CD14-positive monocyte (primary cell): ENCODE data around the gene KRTAP4-4. TPM values are rescaled to one million over a fixed set of nuclear protein-coding genes. Genes with fewer than 3 reads are reported as not detected.

Experiments
- DNase-seq, 3 donors: peaks; one replicate each; pipeline ENCODE4 v3.0.0-alpha.2; 2011 to 2022
- H2AFZ ChIP-seq: 2 replicates; pipeline ENCODE4 v1.6.0; 2012; ENCODE audit warnings: mild to moderate bottlenecking, low read depth, low read length, inconsistent platforms; ENCODE audit not compliant: insufficient read depth, poor library complexity, severe bottlenecking
- H3K27ac ChIP-seq, 2 donors: 1 replicate in 1 of 2; 2 replicates in 1 of 2; pipeline ENCODE4 v1.5.1; 2012 to 2013; ENCODE audit warnings: low read length in 2 of 2, control low read depth in 1 of 2, inconsistent platforms in 1 of 2, low read depth in 1 of 2, mild to moderate bottlenecking in 1 of 2
- H3K27me3 ChIP-seq, 2 donors: one replicate each; pipeline versions ENCODE4 v1.6.0 to v1.6.1; 2011 to 2013; ENCODE audit warnings: low read length in 2 of 2; ENCODE audit not compliant: control insufficient read depth in 2 of 2, insufficient read depth in 2 of 2
- H3K36me3 ChIP-seq, 2 donors: replicated peaks in 1 of 2; 1 replicate in 1 of 2; 2 replicates in 1 of 2; pipeline versions ENCODE4 v1.5.1 to v1.6.1; 2012 to 2013; ENCODE audit warnings: low read length in 2 of 2, control low read depth in 1 of 2, inconsistent platforms in 1 of 2, mild to moderate bottlenecking in 1 of 2; ENCODE audit not compliant: insufficient read depth in 2 of 2, control insufficient read depth in 1 of 2
- H3K4me1 ChIP-seq, 2 donors: 1 replicate in 1 of 2; 2 replicates in 1 of 2; pipeline versions ENCODE4 v1.5.1 to v1.6.1; 2012 to 2013; ENCODE audit warnings: low read length in 2 of 2, control low read depth in 1 of 2, inconsistent platforms in 1 of 2, mild to moderate bottlenecking in 1 of 2, moderate library complexity in 1 of 2; ENCODE audit not compliant: insufficient read depth in 2 of 2, control insufficient read depth in 1 of 2
- H3K4me2 ChIP-seq: replicated peaks from 2 replicates; pipeline ENCODE3; 2012; ENCODE audit warnings: low read length, moderate library complexity, mild to moderate bottlenecking; ENCODE audit not compliant: poor library complexity, severe bottlenecking; ENCODE audit errors: extremely low read depth
- H3K4me3 ChIP-seq, 3 experiments: fragments of 200-600 bp in 1 of 3; sonication (generic) in 1 of 3; replicated peaks in 1 of 3; 1 replicate in 2 of 3; 2 replicates in 1 of 3; pipeline ENCODE4 v1.5.1; 2011 to 2013; ENCODE audit warnings: low read length in 3 of 3, mild to moderate bottlenecking in 3 of 3, control low read depth in 2 of 3, low read depth in 2 of 3, inconsistent platforms in 1 of 3, moderate library complexity in 1 of 3
- H3K79me2 ChIP-seq: 2 replicates; pipeline ENCODE4 v1.6.0; 2012; ENCODE audit warnings: mild to moderate bottlenecking, control low read depth, inconsistent platforms, low read length, moderate library complexity; ENCODE audit not compliant: insufficient read depth
- H3K9ac ChIP-seq: 2 replicates; pipeline ENCODE4 v1.6.0; 2017; ENCODE audit warnings: low read length, mild to moderate bottlenecking; ENCODE audit not compliant: insufficient read depth, poor library complexity, severe bottlenecking
- H3K9me3 ChIP-seq, 2 donors: replicated peaks in 1 of 2; 1 replicate in 1 of 2; 2 replicates in 1 of 2; pipeline versions ENCODE4 v1.5.1 to v1.6.1; 2012 to 2013; ENCODE audit warnings: low read length in 2 of 2, control low read depth in 1 of 2; ENCODE audit not compliant: control insufficient read depth in 1 of 2, insufficient read depth in 1 of 2
- H4K20me1 ChIP-seq: 2 replicates; pipeline ENCODE4 v1.6.0; 2012; ENCODE audit warnings: mild to moderate bottlenecking, low read length, control low read depth, moderate library complexity; ENCODE audit not compliant: insufficient read depth
- H3K27ac Mint-ChIP-seq, 7 donors: one replicate each; pipeline ENCODE4 v1.8.0; 2020; ENCODE audit warnings: mild to moderate bottlenecking in 7 of 7, mixed read lengths in 7 of 7, moderate library complexity in 6 of 7, inconsistent platforms in 2 of 7
- H3K27me3 Mint-ChIP-seq, 3 donors: one replicate each; pipeline ENCODE4 v1.8.0; 2021 to 2022; ENCODE audit warnings: low read depth in 3 of 3, mild to moderate bottlenecking in 3 of 3, mixed read lengths in 3 of 3, moderate library complexity in 3 of 3, inconsistent platforms in 1 of 3
- H3K36me3 Mint-ChIP-seq, 2 donors: one replicate each; pipeline ENCODE4 v1.8.0; 2020; ENCODE audit warnings: mixed read lengths in 2 of 2, inconsistent platforms in 1 of 2, mild to moderate bottlenecking in 1 of 2
- H3K4me1 Mint-ChIP-seq: one replicate; pipeline ENCODE4 v1.8.0; 2020; ENCODE audit warnings: mild to moderate bottlenecking, mixed read lengths
- H3K4me3 Mint-ChIP-seq, 2 donors: one replicate each; pipeline ENCODE4 v1.8.0; 2020; ENCODE audit warnings: mild to moderate bottlenecking in 2 of 2, mixed read lengths in 2 of 2, moderate library complexity in 1 of 2
- H3K9me3 Mint-ChIP-seq, 7 donors: one replicate each; pipeline ENCODE4 v1.8.0; 2020 to 2022; ENCODE audit warnings: mixed read lengths in 7 of 7, mild to moderate bottlenecking in 6 of 7, moderate library complexity in 6 of 7, inconsistent platforms in 2 of 7
- CTCF ChIP-seq: fragments of 200-600 bp; IDR thresholded peaks from one replicate; pipeline ENCODE4 v1.8.0; 2022; ENCODE audit warnings: antibody characterized with exemption, mild to moderate bottlenecking
- WGBS: methylation state at CpG from one replicate; pipeline ENCODE4 v1.1.5; 2013; ENCODE audit warnings: missing lambda C conversion rate; ENCODE audit not compliant: insufficient coverage; 5-methylcytosine and 5-hydroxymethylcytosine counted together
- intact Hi-C, 2 donors: fragments of 100-400 bp; cut with micrococcal nuclease; formaldehyde crosslinking; loops; one replicate each; pipeline versions ENCODE4 v1.15.0 to v1.15.1; 2023
- polyA plus RNA-seq, 3 donors: library from polyadenylated mRNA; depleted of rRNA in 1 of 3; unstranded in 2 of 3; stranded (reverse) in 1 of 3; fragments of 300-500 nt in 2 of 3; fragments of >200 nt in 1 of 3; fragmentation: Illumina TruSeq in 2 of 3; gene quantifications; 1 replicate in 2 of 3; 2 replicates in 1 of 3; pipeline ENCODE4 v1.2.3, GENCODE V29; 2012 to 2021

KRTAP4-4 gene
- polyA plus RNA-seq, 3 donors, result not detected

GRCh38 chr17:41168121-41168520, 7.6 kb upstream of the KRTAP4-4 start, which contains the start of gene KRTAP4-3:
Gene KRTAP4-3 (minus strand): TSS chr17:41168221. CDS start chr17:41168172, 49 bp downstream.
- H4K20me1 ChIP-seq, result no peaks in the 10 kb centered on the region
- TF ChIP-seq CTCF, result no peak
- intact Hi-C loops, result no loop called here
- H3K27ac ChIP-seq, result no peak within 1 kb of the TSS
- H3K27me3 Mint-ChIP-seq, result peaks cover 0 to 4% (median 0%) of the 10 kb centered on the region in 3 donors
- no CpG with 5 or more reads among the region's 1 CpG for WGBS
- no peak within 1 kb of the TSS for H2AFZ ChIP-seq
- H3K9ac ChIP-seq, result no peak within 1 kb of the TSS
- H3K4me3 Mint-ChIP-seq, result no peak within 1 kb of the TSS
- H3K4me1 Mint-ChIP-seq, result no peaks in the 10 kb centered on the region
- no peaks in the 10 kb centered on the region for H3K27me3 ChIP-seq
- H3K4me1 ChIP-seq, result no peaks in the 10 kb centered on the region
- no peaks in the 10 kb centered on the region for H3K36me3 Mint-ChIP-seq
- no peak within 1 kb of the TSS for H3K4me2 ChIP-seq
- H3K27ac Mint-ChIP-seq, result no peak within 1 kb of the TSS
- H3K79me2 ChIP-seq, result no peaks in the 10 kb centered on the region
- H3K9me3 Mint-ChIP-seq, result no peaks in the 10 kb centered on the region
- H3K36me3 ChIP-seq, result no peaks in the 10 kb centered on the region
- no peak for DNase-seq
- no peak within 1 kb of the TSS for H3K4me3 ChIP-seq
- no peaks in the 10 kb centered on the region for H3K9me3 ChIP-seq

GRCh38 chr17:41167561-41167960, 7.0 kb upstream of the KRTAP4-4 start:
- H3K9ac ChIP-seq, result no peak overlapping the region
- H3K4me1 ChIP-seq, result no peaks in the 10 kb centered on the region
- H2AFZ ChIP-seq, result no peak overlapping the region
- peaks cover 0 to 4% (median 0%) of the 10 kb centered on the region in 3 donors for H3K27me3 Mint-ChIP-seq
- no peaks in the 10 kb centered on the region for H3K9me3 ChIP-seq
- H4K20me1 ChIP-seq, result no peaks in the 10 kb centered on the region
- no peak overlapping the region for H3K4me3 Mint-ChIP-seq
- no peak for DNase-seq
- no peaks in the 10 kb centered on the region for H3K79me2 ChIP-seq
- H3K9me3 Mint-ChIP-seq, result no peaks in the 10 kb centered on the region
- intact Hi-C loops, result no loop called here
- H3K4me1 Mint-ChIP-seq, result no peaks in the 10 kb centered on the region
- no peak overlapping the region for H3K27ac Mint-ChIP-seq
- no peaks in the 10 kb centered on the region for H3K36me3 Mint-ChIP-seq
- WGBS, result 97% methylated on average over 7 of the region's 7 CpGs
- no peaks in the 10 kb centered on the region for H3K27me3 ChIP-seq
- H3K27ac ChIP-seq, result no peak overlapping the region
- H3K36me3 ChIP-seq, result no peaks in the 10 kb centered on the region
- no peak for TF ChIP-seq CTCF
- no peak overlapping the region for H3K4me3 ChIP-seq
- H3K4me2 ChIP-seq, result no peak overlapping the region
